IPS-NIHi11 (cell line): ENCODE measurements around the gene SEMA3D.

ENCODE experiments used
- DNase-seq: peaks from one replicate; pipeline ENCODE4 v3.0.0; 2012; ENCODE audit warnings: mixed read lengths, low spot score

The SEMA3D gene

GRCh38 chr7:84985073-84985784, 201.6 kb downstream of the SEMA3D start:
- DNase-seq: no peak

GRCh38 chr7:84982199-84982598, 204.7 kb downstream of the SEMA3D start:
- no peak for DNase-seq

- DNase-seq: no peak
Observed at GRCh38 chr7:84981055-84981976, 205.5 kb downstream of the SEMA3D start.

- no peak for DNase-seq
Observed at GRCh38 chr7:84975586-84976185, 211.2 kb downstream of the SEMA3D start.

- no peak for DNase-seq
Observed at GRCh38 chr7:84971360-84971759, 215.5 kb downstream of the SEMA3D start.

GRCh38 chr7:84970670-84971069, 216.2 kb downstream of the SEMA3D start:
- DNase-seq: no peak

- DNase-seq: no peak
Observed at GRCh38 chr7:84953234-84953633, 233.6 kb downstream of the SEMA3D start.

- DNase-seq: no peak
Observed at GRCh38 chr7:84950836-84951235, 236.0 kb downstream of the SEMA3D start.

- DNase-seq: no peak
Observed at GRCh38 chr7:84949501-84949900, 237.4 kb downstream of the SEMA3D start.

GRCh38 chr7:84949067-84949466, 237.8 kb downstream of the SEMA3D start:
- no peak for DNase-seq

- no peak for DNase-seq
Observed at GRCh38 chr7:84948634-84949033, 238.2 kb downstream of the SEMA3D start.

GRCh38 chr7:84946549-84946948, 240.3 kb downstream of the SEMA3D start:
- DNase-seq: no peak
